Urothelium cell line (cell line): ENCODE data around the gene HOMER3.
A peak's percentile ranks its signal among the peaks of the same experiment; 100 is the strongest.
"Not testable (repeated sequence)": the region's sequence is repeated elsewhere in the genome, so short reads cannot be mapped to it uniquely, and the experiment has no call there.

Source experiments
- DNase-seq: peaks from one replicate; pipeline ENCODE4 v3.0.0; 2011; ENCODE audit warnings: low spot score, mixed read lengths
- FAIRE-seq: peaks from 2 replicates; lab custom pipeline; 2011; peaks lifted over from hg19 to GRCh38; lab: Jason Lieb, UNC

HOMER3 gene

GRCh38 chr19:18928018-18928805, 12.8 kb downstream of the HOMER3 start:
- no peak for FAIRE-seq

GRCh38 chr19:18924684-18925213, 16.3 kb downstream of the HOMER3 start:
- no peak for FAIRE-seq
- DNase-seq: no peak

More at GRCh38 chr19:18928018-18928805, 12.8 kb downstream of the HOMER3 start:
- no peak for DNase-seq

- FAIRE-seq (no peak), DNase-seq (no peak)
These were observed 18.6 kb downstream of the HOMER3 start for GRCh38 chr19:18922228-18922985.

- DNase-seq: no peak
- FAIRE-seq: no peak
These were observed 19.4 kb downstream of the HOMER3 start for GRCh38 chr19:18921593-18921992.

- FAIRE-seq: no peak
- DNase-seq: no peak
These were observed 20.6 kb downstream of the HOMER3 start for GRCh38 chr19:18920400-18920799.

GRCh38 chr19:18919900-18920214, 21.2 kb downstream of the HOMER3 start:
- DNase-seq: no peak

GRCh38 chr19:18919086-18919899, 21.7 kb downstream of the HOMER3 start, which contains the start of the genes COPE and DDX49:
Gene COPE, minus strand, starts transcription at chr19:18919387. Its CDS starts 39 bp downstream, at chr19:18919348.
Gene DDX49, plus strand, starts transcription at chr19:18919715. Its CDS starts 27 bp downstream, at chr19:18919742.
- DNase-seq (peak; percentile 95), FAIRE-seq (peak; percentile 83)

More at GRCh38 chr19:18919900-18920214, 21.2 kb downstream of the HOMER3 start:
- no peak for FAIRE-seq

- FAIRE-seq, DNase-seq: not testable (repeated sequence)
These were observed 23.4 kb downstream of the HOMER3 start for GRCh38 chr19:18917593-18917992.

GRCh38 chr19:18915639-18916038, 25.4 kb downstream of the HOMER3 start:
- peak; percentile 21 for DNase-seq

GRCh38 chr19:18913466-18913865, 27.6 kb downstream of the HOMER3 start:
- DNase-seq (no peak), FAIRE-seq (no peak)

More at GRCh38 chr19:18915639-18916038, 25.4 kb downstream of the HOMER3 start:
- FAIRE-seq: no peak

- DNase-seq (no peak), FAIRE-seq (no peak)
These were observed 28.1 kb downstream of the HOMER3 start for GRCh38 chr19:18912933-18913332.

- DNase-seq (no peak), FAIRE-seq (no peak)
These were observed 30.1 kb downstream of the HOMER3 start for GRCh38 chr19:18910801-18911436.

GRCh38 chr19:18910010-18910409, 31.0 kb downstream of the HOMER3 start:
- DNase-seq: no peak
- no peak for FAIRE-seq

- DNase-seq (no peak), FAIRE-seq (no peak)
These were observed 31.9 kb downstream of the HOMER3 start for GRCh38 chr19:18908917-18909619.

GRCh38 chr19:18906605-18907519, 34.2 kb downstream of the HOMER3 start:
- no peak for FAIRE-seq
- no peak for DNase-seq

GRCh38 chr19:18905513-18906236, 35.3 kb downstream of the HOMER3 start:
- DNase-seq: no peak
- no peak for FAIRE-seq

GRCh38 chr19:18905058-18905456, 36.0 kb downstream of the HOMER3 start:
- FAIRE-seq (no peak), DNase-seq (no peak)
